Measurements from ENCODE around the gene PODN. TPM values are rescaled to one million over a fixed set of nuclear protein-coding genes. Genes with fewer than 3 reads are reported as not detected.
A peak's percentile ranks its signal among the peaks of the same experiment; 100 is the strongest.

PODN gene
- total RNA-seq, 1 experiment from 2014 or later = 0.23 TPM

DNA sequence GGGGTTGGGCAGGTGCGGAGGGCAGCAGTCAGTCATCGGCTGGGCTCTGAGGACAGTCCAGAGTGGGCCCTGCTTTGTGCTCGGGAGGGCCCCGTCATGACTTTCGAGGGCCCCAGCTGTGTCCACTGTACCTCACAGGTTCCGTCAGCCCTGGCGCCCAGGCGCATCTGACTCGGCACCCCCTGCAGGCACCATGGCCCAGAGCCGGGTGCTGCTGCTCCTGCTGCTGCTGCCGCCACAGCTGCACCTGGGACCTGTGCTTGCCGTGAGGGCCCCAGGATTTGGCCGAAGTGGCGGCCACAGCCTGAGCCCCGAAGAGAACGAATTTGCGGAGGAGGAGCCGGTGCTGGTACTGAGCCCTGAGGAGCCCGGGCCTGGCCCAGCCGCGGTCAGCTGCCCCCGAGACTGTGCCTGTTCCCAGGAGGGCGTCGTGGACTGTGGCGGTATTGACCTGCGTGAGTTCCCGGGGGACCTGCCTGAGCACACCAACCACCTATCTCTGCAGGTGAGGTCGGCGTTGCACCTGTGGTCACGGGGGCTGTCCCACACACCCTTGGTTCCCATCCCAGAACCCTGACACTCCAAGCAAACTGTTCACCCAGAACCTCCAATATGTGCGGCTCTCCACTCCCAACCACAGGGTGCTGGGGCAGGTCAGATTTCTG is 7.8 kb downstream of the PODN start:
- BruUV-seq (replicated peaks) = no TSS peak
- no peak overlapping the region for H3K27ac ChIP-seq (ENCODE audit: low read length)
- H3K4me3 ChIP-seq (ENCODE audit: low read depth in 2 of 2, low read length in 2 of 2) = no peak overlapping the region
- DNase-seq (ENCODE audit: low read depth, low spot score) = no peak
- ATAC-seq = 0 out of 2 replicates have a peak, but pooled peaks have one; percentile 5
- no peaks in the 10 kb centered on the region for H3K27me3 ChIP-seq (ENCODE audit: control insufficient read depth, insufficient read depth, low read length)
- no peaks in the 10 kb centered on the region for H3K4me1 ChIP-seq (ENCODE audit: control insufficient read depth, insufficient read depth, low read length)
- H3K9me3 ChIP-seq (ENCODE audit: control insufficient read depth, insufficient read depth, low read depth, low read length) = no peaks in the 10 kb centered on the region
- in situ Hi-C loops (cut with HindIII; ENCODE audit: low pct_unique_long_range_greater_than_20kb, low sequenced_read_pairs) (no loop called here), intact Hi-C loops (cut with micrococcal nuclease; ENCODE audit: unreplicated experiment) (no loop called here)
- CTCF ChIA-PET = no interaction called here
- POLR2A ChIA-PET = no interaction called here
- TF ChIP-seq POLR2AphosphoS5 (IDR thresholded peaks at IDR 0.05; ENCODE audit: low read depth, low read length) (no peak), TCF7L2 (IDR thresholded peaks at IDR 0.05; ENCODE audit: low read depth, low read length) (no peak), SIN3A (IDR thresholded peaks at IDR 0.05; ENCODE audit: borderline replicate concordance, insufficient read depth, low read depth, low read length) (no peak)
- TF ChIP-seq, protein P1, sequence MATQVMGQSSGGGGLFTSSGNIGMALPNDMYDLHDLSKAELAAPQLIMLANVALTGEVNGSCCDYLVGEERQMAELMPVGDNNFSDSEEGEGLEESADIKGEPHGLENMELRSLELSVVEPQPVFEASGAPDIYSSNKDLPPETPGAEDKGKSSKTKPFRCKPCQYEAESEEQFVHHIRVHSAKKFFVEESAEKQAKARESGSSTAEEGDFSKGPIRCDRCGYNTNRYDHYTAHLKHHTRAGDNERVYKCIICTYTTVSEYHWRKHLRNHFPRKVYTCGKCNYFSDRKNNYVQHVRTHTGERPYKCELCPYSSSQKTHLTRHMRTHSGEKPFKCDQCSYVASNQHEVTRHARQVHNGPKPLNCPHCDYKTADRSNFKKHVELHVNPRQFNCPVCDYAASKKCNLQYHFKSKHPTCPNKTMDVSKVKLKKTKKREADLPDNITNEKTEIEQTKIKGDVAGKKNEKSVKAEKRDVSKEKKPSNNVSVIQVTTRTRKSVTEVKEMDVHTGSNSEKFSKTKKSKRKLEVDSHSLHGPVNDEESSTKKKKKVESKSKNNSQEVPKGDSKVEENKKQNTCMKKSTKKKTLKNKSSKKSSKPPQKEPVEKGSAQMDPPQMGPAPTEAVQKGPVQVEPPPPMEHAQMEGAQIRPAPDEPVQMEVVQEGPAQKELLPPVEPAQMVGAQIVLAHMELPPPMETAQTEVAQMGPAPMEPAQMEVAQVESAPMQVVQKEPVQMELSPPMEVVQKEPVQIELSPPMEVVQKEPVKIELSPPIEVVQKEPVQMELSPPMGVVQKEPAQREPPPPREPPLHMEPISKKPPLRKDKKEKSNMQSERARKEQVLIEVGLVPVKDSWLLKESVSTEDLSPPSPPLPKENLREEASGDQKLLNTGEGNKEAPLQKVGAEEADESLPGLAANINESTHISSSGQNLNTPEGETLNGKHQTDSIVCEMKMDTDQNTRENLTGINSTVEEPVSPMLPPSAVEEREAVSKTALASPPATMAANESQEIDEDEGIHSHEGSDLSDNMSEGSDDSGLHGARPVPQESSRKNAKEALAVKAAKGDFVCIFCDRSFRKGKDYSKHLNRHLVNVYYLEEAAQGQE (IDR thresholded peaks at IDR 0.05; ENCODE audit: insufficient read depth in 1 of 2, low read depth in 2 of 2, low read length in 1 of 2) = no peak
- TF ChIP-seq, protein P2, sequence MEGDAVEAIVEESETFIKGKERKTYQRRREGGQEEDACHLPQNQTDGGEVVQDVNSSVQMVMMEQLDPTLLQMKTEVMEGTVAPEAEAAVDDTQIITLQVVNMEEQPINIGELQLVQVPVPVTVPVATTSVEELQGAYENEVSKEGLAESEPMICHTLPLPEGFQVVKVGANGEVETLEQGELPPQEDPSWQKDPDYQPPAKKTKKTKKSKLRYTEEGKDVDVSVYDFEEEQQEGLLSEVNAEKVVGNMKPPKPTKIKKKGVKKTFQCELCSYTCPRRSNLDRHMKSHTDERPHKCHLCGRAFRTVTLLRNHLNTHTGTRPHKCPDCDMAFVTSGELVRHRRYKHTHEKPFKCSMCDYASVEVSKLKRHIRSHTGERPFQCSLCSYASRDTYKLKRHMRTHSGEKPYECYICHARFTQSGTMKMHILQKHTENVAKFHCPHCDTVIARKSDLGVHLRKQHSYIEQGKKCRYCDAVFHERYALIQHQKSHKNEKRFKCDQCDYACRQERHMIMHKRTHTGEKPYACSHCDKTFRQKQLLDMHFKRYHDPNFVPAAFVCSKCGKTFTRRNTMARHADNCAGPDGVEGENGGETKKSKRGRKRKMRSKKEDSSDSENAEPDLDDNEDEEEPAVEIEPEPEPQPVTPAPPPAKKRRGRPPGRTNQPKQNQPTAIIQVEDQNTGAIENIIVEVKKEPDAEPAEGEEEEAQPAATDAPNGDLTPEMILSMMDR (IDR thresholded peaks at IDR 0.05) = no peak
- H3K36me3 ChIP-seq (ENCODE audit: control insufficient read depth, insufficient read depth, low read length) = no peaks in the 10 kb centered on the region

DNA sequence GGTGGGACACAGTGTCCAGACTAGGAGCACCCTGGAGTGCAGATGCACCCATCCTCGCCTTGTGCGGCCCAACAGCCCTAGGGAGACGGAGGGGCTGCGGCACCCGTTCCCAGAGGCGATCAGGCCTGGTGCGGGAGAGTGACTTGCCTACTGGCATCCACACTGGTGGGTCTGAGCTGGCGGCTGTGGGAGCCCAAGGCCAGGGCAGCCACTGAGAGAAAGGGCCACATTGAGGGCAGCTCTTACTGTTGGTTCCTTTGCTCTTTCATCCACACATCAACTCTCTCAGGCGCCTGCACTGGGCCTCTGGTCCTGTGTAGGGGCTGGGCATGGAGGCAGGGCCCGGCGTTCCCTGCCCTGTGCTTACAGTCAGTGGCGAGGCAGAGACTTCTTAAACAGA is 8.6 kb downstream of the PODN start:
- Histone ChIP-seq H3K27ac (ENCODE audit: low read length) (no peak overlapping the region), H3K4me1 (ENCODE audit: control insufficient read depth, insufficient read depth, low read length) (no peaks in the 10 kb centered on the region), H3K4me3 (ENCODE audit: low read depth in 2 of 2, low read length in 2 of 2) (no peak overlapping the region), H3K27me3 (ENCODE audit: control insufficient read depth, insufficient read depth, low read length) (no peaks in the 10 kb centered on the region), H3K36me3 (ENCODE audit: control insufficient read depth, insufficient read depth, low read length) (no peaks in the 10 kb centered on the region), H3K9me3 (ENCODE audit: control insufficient read depth, insufficient read depth, low read depth, low read length) (no peaks in the 10 kb centered on the region)
- ATAC-seq = no peak
- BruUV-seq (replicated peaks) = no TSS peak
- DNase-seq (ENCODE audit: low read depth, low spot score) = no peak
- intact Hi-C loops (cut with micrococcal nuclease; ENCODE audit: unreplicated experiment) = no loop called here
- no peak for TF ChIP-seq TCF7L2 (IDR thresholded peaks at IDR 0.05; ENCODE audit: low read depth, low read length)
- no peak for TF ChIP-seq POLR2AphosphoS5 (IDR thresholded peaks at IDR 0.05; ENCODE audit: low read depth, low read length)
- TF ChIP-seq, protein P1 (IDR thresholded peaks at IDR 0.05; ENCODE audit: insufficient read depth in 1 of 2, low read depth in 2 of 2, low read length in 1 of 2) = no peak
- TF ChIP-seq, protein P2 (IDR thresholded peaks at IDR 0.05) = no peak
- TF ChIP-seq SIN3A (IDR thresholded peaks at IDR 0.05; ENCODE audit: borderline replicate concordance, insufficient read depth, low read depth, low read length) = no peak
- in situ Hi-C loops (cut with HindIII; ENCODE audit: low pct_unique_long_range_greater_than_20kb, low sequenced_read_pairs) = no loop called here
- ChIA-PET CTCF (no interaction called here), POLR2A (no interaction called here)

All from Panc1 (cell line).